Mucosa of rectum (tissue), 2 donors: ENCODE data around the gene HRAS.

ENCODE experiments used
- H3K27ac ChIP-seq, 2 donors: one replicate each; pipeline ENCODE4 v1.7.0; 2013; ENCODE audit warnings: inconsistent platforms in 2 of 2, low read depth in 2 of 2, low read length in 2 of 2
- H3K27me3 ChIP-seq, 2 donors: one replicate each; pipeline ENCODE4 v1.7.0; 2013; ENCODE audit warnings: low read length in 2 of 2; ENCODE audit not compliant: control insufficient read depth in 2 of 2, insufficient read depth in 2 of 2
- H3K36me3 ChIP-seq, 2 donors: one replicate each; pipeline ENCODE4 v1.7.0; 2013; ENCODE audit warnings: low read length in 2 of 2; ENCODE audit not compliant: control insufficient read depth in 2 of 2, insufficient read depth in 2 of 2
- H3K4me1 ChIP-seq, 2 donors: one replicate each; pipeline ENCODE4 v1.7.0; 2013; ENCODE audit warnings: low read length in 2 of 2, mild to moderate bottlenecking in 1 of 2; ENCODE audit not compliant: control insufficient read depth in 2 of 2, insufficient read depth in 2 of 2
- H3K4me3 ChIP-seq, 2 donors: one replicate each; pipeline ENCODE4 v1.7.0; 2013; ENCODE audit warnings: low read length in 2 of 2
- H3K9ac ChIP-seq, 2 donors: one replicate each; pipeline ENCODE4 v1.7.0; 2013; ENCODE audit warnings: low read length in 2 of 2, low read depth in 1 of 2, mild to moderate bottlenecking in 1 of 2
- H3K9me3 ChIP-seq, 2 donors: one replicate each; pipeline ENCODE4 v1.7.0; 2013; ENCODE audit warnings: low read length in 2 of 2; ENCODE audit not compliant: control insufficient read depth in 2 of 2
- donor health status: healthy.
- donor health status: Normal muscosa, but diverticular disease.

HRAS gene

DNA sequence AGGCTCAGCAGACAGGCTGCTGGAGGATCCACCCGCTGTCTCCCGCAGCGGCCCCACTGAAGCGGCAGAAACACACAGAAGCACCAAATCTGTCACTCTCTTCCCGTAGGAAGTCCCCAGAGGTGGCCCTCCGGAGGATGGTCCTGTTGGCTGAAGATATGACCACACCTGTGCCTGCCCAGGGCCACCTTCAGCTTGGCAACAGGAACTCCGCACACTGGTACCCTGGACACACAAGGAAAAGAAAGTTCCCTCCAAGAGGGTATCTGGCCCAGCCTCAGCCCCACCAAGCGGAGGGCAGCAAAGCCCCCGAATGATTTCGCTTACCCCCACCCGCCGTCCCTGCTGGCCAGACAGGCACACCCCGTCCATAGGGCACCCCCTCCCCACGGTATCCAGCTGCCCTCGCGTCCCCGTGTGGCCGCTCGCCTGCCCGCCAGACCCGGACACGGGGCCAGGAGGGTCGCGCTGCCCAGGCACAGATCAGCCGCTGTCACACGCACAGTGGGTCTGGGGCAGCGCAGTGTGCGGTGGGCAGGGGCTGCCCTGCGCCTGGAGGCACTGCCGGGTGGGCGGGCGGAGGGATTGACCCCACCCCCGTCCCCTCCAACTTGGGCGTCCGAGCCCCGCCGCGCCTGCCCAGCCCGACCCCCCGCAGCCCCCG is 32.4 kb upstream of the HRAS start:
- Histone ChIP-seq H3K27me3 (no peaks in the 10 kb centered on the region), H3K9me3 (no peaks in the 10 kb centered on the region), H3K36me3 (peaks cover 14% of the 10 kb centered on the region in 2 donors), H3K9ac (peak overlapping the region; percentile 38 to 88), H3K27ac (peak overlapping the region; percentile 87 to 96), H3K4me1 (peaks cover 11 to 33% of the 10 kb centered on the region in 2 donors), H3K4me3 (peak overlapping the region; percentile 60 to 84)

GRCh38 chr11:567011-567628 is 31.7 kb upstream of the HRAS start:
- Histone ChIP-seq H3K27ac (peak overlapping the region; percentile 87 to 96), H3K9me3 (no peaks in the 10 kb centered on the region), H3K4me3 (peak overlapping the region; percentile 60 to 84), H3K27me3 (no peaks in the 10 kb centered on the region), H3K36me3 (peaks cover 14 to 18% of the 10 kb centered on the region in 2 donors), H3K4me1 (peaks cover 17 to 39% of the 10 kb centered on the region in 2 donors), H3K9ac (peak overlapping the region in 1 of 2 donors; percentile 88)

- Histone ChIP-seq H3K4me1 (peaks cover 26 to 46% of the 10 kb centered on the region in 2 donors), H3K36me3 (peaks cover 14 to 18% of the 10 kb centered on the region in 2 donors), H3K9ac (no peak overlapping the region), H3K4me3 (no peak overlapping the region), H3K27me3 (no peaks in the 10 kb centered on the region), H3K9me3 (no peaks in the 10 kb centered on the region), H3K27ac (no peak overlapping the region)
Observed at GRCh38 chr11:565921-566509, 30.6 kb upstream of the HRAS start.

- no peak overlapping the region for H3K9ac ChIP-seq
- peaks cover 14 to 18% of the 10 kb centered on the region in 2 donors for H3K36me3 ChIP-seq
- H3K27ac ChIP-seq, result no peak overlapping the region
- no peaks in the 10 kb centered on the region for H3K27me3 ChIP-seq
- no peaks in the 10 kb centered on the region for H3K9me3 ChIP-seq
- H3K4me3 ChIP-seq, result no peak overlapping the region
- peaks cover 35 to 51% of the 10 kb centered on the region in 2 donors for H3K4me1 ChIP-seq
Observed at GRCh38 chr11:563812-564578, 28.6 kb upstream of the HRAS start.

- H3K9me3 ChIP-seq, result no peaks in the 10 kb centered on the region
Observed at GRCh38 chr11:563066-563811, 27.9 kb upstream of the HRAS start.

GRCh38 chr11:562046-562645 is 26.8 kb upstream of the HRAS start:
- H3K27me3 ChIP-seq, result peaks cover 0 to under 1% of the 10 kb centered on the region in 2 donors
- peak overlapping the region; percentile 98 for H3K27ac ChIP-seq
- H3K36me3 ChIP-seq, result peaks cover 12 to 18% of the 10 kb centered on the region in 2 donors
- peak overlapping the region; percentile 61 to 97 for H3K9ac ChIP-seq
- H3K9me3 ChIP-seq, result no peaks in the 10 kb centered on the region
- H3K4me1 ChIP-seq, result peaks cover 29 to 41% of the 10 kb centered on the region in 2 donors
- peak overlapping the region; percentile 77 to 78 for H3K4me3 ChIP-seq

More at GRCh38 chr11:563066-563811, 27.9 kb upstream of the HRAS start:
- Histone ChIP-seq H3K4me1 (peaks cover 36 to 50% of the 10 kb centered on the region in 2 donors), H3K4me3 (no peak overlapping the region), H3K27ac (no peak overlapping the region), H3K36me3 (peaks cover 14 to 18% of the 10 kb centered on the region in 2 donors), H3K27me3 (no peaks in the 10 kb centered on the region), H3K9ac (no peak overlapping the region)

GRCh38 chr11:561148-562003 is 26.0 kb upstream of the HRAS start:
- Histone ChIP-seq H3K9ac (peak overlapping the region; percentile 84 to 97), H3K4me3 (peak overlapping the region; percentile 77 to 78), H3K27ac (peak overlapping the region; percentile 98), H3K4me1 (peaks cover 29 to 36% of the 10 kb centered on the region in 2 donors), H3K9me3 (no peaks in the 10 kb centered on the region), H3K27me3 (peaks cover 3 to 6% of the 10 kb centered on the region in 2 donors), H3K36me3 (peaks cover 12 to 18% of the 10 kb centered on the region in 2 donors)

GRCh38 chr11:560305-561147 is 25.1 kb upstream of the HRAS start, which contains the start of the genes LMNTD2 and RASSF7:
TSS of gene LMNTD2 (minus strand) at chr11:560738. CDS start at chr11:560716, 22 bp downstream.
TSS of gene RASSF7 (plus strand) at chr11:560970. CDS start at chr11:561769, 799 bp downstream.
- peaks cover 4 to 6% of the 10 kb centered on the region in 2 donors for H3K27me3 ChIP-seq
- H3K36me3 ChIP-seq, result peaks cover 12 to 18% of the 10 kb centered on the region in 2 donors
- peak within 1 kb of the TSS; percentile 77 to 78 for H3K4me3 ChIP-seq
- H3K9ac ChIP-seq, result peak within 1 kb of the TSS; percentile 84 to 99
- peak within 1 kb of the TSS; percentile 98 to 99 for H3K27ac ChIP-seq
- no peaks in the 10 kb centered on the region for H3K9me3 ChIP-seq
- peaks cover 29 to 36% of the 10 kb centered on the region in 2 donors for H3K4me1 ChIP-seq
